ENCODE results near the gene MDM4.
"Not testable (repeated sequence)": the region's sequence is repeated elsewhere in the genome, so short reads cannot be mapped to it uniquely, and the experiment has no call there.

The MDM4 gene

DNA sequence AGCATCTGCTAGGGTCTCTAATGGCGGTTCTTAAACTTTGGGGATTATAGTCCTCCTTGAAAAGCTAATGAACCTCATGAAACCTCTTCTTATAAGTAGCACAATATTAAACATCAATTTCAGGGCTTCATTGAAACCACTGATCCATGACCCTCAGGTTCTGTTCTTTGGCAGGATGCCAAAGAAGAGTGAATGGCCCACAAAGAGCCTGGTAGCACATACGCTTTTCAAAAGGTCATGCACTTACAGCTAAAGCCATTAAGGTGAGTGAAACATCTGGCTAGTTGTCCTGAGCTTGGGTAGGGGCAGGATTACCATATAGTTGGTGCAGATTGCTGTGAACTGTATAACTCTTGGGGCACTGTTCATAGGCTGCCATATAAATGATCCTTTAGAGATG is 42.3 kb downstream of the MDM4 start:
- no peaks in the 10 kb centered on the region for H3K27me3 ChIP-seq (ENCODE audit: control insufficient read depth, insufficient read depth, low read length)
- H3K4me3 ChIP-seq (ENCODE audit: low read length) = no peak overlapping the region
- no peaks in the 10 kb centered on the region for H3K36me3 ChIP-seq (ENCODE audit: control insufficient read depth, insufficient read depth, low read length)
- H3K9ac ChIP-seq (ENCODE audit: low read length) = no peak overlapping the region
- no peaks in the 10 kb centered on the region for H3K9me3 ChIP-seq (ENCODE audit: control insufficient read depth, low read length)
- H3K4me1 ChIP-seq (ENCODE audit: control insufficient read depth, insufficient read depth, low read length) = no peaks in the 10 kb centered on the region

DNA sequence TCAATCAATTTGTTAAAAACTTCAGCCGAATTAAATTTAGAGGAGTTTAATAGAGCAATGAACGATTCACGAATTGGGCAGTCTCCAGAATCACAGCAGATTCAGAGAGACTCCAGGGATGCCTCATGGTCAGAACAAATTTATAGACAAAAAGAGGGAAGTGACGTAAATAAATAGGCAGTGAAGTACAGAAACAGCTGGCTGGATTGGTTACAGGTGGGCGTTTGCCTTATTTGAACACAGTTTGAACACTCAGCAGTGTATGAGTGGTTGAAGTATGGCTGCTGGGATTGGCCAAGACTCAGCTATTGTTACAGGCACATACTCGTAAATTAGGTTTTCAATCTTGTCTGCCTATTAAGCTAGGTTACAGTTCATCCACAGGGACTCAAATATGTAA is 43.8 kb downstream of the MDM4 start:
- not testable (repeated sequence) for H3K27me3 ChIP-seq (ENCODE audit: control insufficient read depth, insufficient read depth, low read length); H3K9me3 ChIP-seq (ENCODE audit: control insufficient read depth, low read length); H3K4me1 ChIP-seq (ENCODE audit: control insufficient read depth, insufficient read depth, low read length); H3K36me3 ChIP-seq (ENCODE audit: control insufficient read depth, insufficient read depth, low read length); H3K9ac ChIP-seq (ENCODE audit: low read length); H3K4me3 ChIP-seq (ENCODE audit: low read length)

DNA sequence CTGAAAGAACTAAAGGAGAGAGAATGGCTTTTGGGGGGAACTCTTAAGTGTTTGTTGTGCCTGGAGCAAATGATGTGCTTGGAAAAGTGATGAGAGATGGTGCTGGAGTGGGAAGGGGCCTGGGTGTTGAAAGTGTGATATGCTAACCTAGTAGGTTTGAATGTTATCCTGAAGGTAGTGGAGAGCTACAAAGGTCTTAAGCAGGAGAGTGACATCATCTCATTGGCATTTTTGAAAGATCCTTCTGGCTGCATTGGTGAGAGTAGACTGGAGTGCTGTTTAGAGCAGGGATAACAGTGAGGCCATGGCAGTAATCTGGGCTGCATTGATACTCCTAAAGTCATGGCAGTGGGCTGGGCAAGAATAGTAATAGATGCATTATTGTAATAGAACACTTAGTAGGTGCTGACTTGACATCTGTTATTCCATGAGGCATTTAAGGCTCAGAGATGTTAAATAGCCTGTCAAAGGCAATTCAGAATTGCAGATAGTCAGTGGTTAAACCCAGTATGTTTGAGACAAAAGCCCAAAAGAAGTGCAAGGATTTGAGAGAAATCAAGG is 44.5 kb downstream of the MDM4 start:
- H3K4me1 ChIP-seq (ENCODE audit: control insufficient read depth, insufficient read depth, low read length) = no peaks in the 10 kb centered on the region
- H3K36me3 ChIP-seq (ENCODE audit: control insufficient read depth, insufficient read depth, low read length) = no peaks in the 10 kb centered on the region

DNA sequence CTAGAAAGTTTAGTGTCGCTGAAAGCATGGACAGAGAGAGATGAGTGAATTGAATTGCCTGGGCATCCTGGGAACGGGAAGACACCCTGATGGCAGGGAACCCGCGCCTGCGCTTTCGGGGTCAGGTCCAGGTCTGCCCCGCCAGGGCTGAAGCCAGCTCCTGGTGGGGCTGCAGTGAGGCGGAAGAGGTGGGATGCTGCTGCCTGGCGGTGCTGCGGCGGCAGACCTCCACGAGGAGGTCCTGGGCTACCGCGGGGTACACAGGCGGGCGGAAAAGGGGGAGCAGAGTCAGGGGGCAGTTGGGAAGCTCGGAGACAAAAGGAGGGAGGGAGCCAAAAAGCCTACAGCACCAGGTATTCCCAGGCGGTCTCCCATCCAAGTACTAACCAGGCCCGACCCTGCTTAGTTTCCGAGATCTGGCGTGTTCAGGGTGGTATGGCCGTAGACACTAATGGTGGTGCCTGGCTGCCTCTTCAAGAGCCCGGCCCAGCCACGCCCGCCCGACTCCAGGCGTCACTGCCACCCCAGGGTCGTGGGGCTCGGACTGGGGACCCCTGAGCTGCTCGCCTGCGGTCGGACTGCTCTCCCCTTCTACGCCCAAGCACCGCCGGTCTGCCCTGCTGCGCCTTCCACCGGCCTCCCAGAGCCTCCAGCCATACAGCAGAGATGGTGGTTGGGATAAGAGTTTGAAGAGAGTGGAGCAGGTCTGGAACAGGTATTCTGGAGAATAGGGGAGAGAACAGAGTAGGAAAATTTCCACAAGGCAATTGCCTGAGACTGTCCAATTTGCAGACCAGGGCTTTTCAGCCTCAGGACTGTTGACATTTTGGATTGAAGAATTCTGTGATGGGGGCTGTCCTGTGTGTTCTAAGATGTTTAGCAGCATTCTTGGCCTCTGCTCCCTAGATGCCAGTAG is 46.1 kb downstream of the MDM4 start:
- no peaks in the 10 kb centered on the region for H3K36me3 ChIP-seq (ENCODE audit: control insufficient read depth, insufficient read depth, low read length)
- no peaks in the 10 kb centered on the region for H3K9me3 ChIP-seq (ENCODE audit: control insufficient read depth, low read length)

More for the DNA sequence above, 44.5 kb downstream of the MDM4 start:
- Histone ChIP-seq H3K9ac (ENCODE audit: low read length) (no peak overlapping the region), H3K9me3 (ENCODE audit: control insufficient read depth, low read length) (no peaks in the 10 kb centered on the region), H3K4me3 (ENCODE audit: low read length) (no peak overlapping the region), H3K27me3 (ENCODE audit: control insufficient read depth, insufficient read depth, low read length) (no peaks in the 10 kb centered on the region)

DNA sequence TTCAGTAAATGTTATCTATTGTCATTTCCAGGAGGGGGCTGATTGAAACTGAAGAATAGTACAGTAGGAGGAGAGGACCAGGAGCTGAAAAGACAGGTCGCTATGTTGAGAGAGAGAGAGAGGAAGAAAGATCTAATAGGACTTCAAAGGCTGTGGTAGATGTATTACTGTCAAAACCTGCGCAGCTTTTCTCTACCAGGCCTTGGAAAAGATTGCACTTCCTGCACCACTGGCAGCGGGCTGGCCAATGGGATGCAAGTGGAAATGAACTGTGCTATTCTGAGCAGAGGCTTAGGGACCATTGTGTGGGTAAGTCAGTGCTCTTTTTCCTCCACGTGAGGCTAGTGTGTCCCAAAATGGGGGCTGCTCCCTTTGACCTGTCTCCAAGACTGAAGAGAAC is 47.1 kb downstream of the MDM4 start:
- no peaks in the 10 kb centered on the region for H3K9me3 ChIP-seq (ENCODE audit: control insufficient read depth, low read length)
- no peaks in the 10 kb centered on the region for H3K36me3 ChIP-seq (ENCODE audit: control insufficient read depth, insufficient read depth, low read length)
- no peak overlapping the region for H3K9ac ChIP-seq (ENCODE audit: low read length)
- no peaks in the 10 kb centered on the region for H3K4me1 ChIP-seq (ENCODE audit: control insufficient read depth, insufficient read depth, low read length)
- H3K4me3 ChIP-seq (ENCODE audit: low read length) = no peak overlapping the region
- no peaks in the 10 kb centered on the region for H3K27me3 ChIP-seq (ENCODE audit: control insufficient read depth, insufficient read depth, low read length)

More for the DNA sequence above, 46.1 kb downstream of the MDM4 start:
- no peak overlapping the region for H3K4me3 ChIP-seq (ENCODE audit: low read length)
- no peak overlapping the region for H3K9ac ChIP-seq (ENCODE audit: low read length)
- H3K4me1 ChIP-seq (ENCODE audit: control insufficient read depth, insufficient read depth, low read length) = no peaks in the 10 kb centered on the region
- no peaks in the 10 kb centered on the region for H3K27me3 ChIP-seq (ENCODE audit: control insufficient read depth, insufficient read depth, low read length)

DNA sequence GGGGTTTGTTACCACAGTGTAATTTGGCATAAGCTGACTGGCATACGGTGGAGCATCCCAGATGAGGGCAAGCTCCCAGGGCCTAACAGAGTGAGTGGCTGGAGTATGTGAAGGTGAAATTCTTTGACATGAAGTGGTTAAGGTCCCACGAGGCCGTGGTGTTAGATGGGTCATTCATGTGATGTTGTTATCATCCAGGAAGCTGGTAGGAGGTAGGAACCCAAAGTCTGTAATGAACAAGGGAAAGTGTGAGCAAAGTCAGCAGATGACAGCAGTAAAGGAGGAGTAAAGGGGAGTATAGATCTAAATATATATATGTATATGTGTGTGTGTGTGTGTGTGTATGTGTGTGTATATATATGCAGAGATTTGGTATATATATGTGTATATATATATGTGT is 47.6 kb downstream of the MDM4 start:
- Histone ChIP-seq H3K9me3 (ENCODE audit: control insufficient read depth, low read length) (no peaks in the 10 kb centered on the region), H3K4me3 (ENCODE audit: low read length) (no peak overlapping the region), H3K9ac (ENCODE audit: low read length) (no peak overlapping the region), H3K36me3 (ENCODE audit: control insufficient read depth, insufficient read depth, low read length) (no peaks in the 10 kb centered on the region), H3K27me3 (ENCODE audit: control insufficient read depth, insufficient read depth, low read length) (no peaks in the 10 kb centered on the region), H3K4me1 (ENCODE audit: control insufficient read depth, insufficient read depth, low read length) (no peaks in the 10 kb centered on the region)

DNA sequence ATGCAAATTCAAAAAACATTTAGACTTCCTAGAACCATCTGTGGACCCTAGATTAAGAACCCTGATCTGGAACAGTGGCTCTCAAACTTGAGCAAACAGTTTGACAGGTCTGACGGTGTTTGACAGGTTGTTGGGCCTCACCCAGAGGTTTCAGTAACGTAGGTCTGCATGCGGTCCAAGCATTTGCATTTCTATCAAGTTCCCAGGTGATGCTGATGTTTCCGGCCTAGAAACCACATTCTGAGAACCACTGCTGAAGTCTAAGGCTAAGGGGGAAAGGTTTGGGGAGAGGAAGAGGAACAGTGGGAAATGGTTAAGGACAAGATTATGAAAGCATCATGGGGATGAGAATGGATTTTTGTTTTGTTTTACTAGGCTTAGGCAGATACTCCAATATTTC is 48.6 kb downstream of the MDM4 start:
- H3K9ac ChIP-seq (ENCODE audit: low read length) = no peak overlapping the region
- H3K9me3 ChIP-seq (ENCODE audit: control insufficient read depth, low read length) = no peaks in the 10 kb centered on the region
- no peaks in the 10 kb centered on the region for H3K27me3 ChIP-seq (ENCODE audit: control insufficient read depth, insufficient read depth, low read length)
- no peak overlapping the region for H3K4me3 ChIP-seq (ENCODE audit: low read length)
- no peaks in the 10 kb centered on the region for H3K4me1 ChIP-seq (ENCODE audit: control insufficient read depth, insufficient read depth, low read length)
- no peaks in the 10 kb centered on the region for H3K36me3 ChIP-seq (ENCODE audit: control insufficient read depth, insufficient read depth, low read length)

DNA sequence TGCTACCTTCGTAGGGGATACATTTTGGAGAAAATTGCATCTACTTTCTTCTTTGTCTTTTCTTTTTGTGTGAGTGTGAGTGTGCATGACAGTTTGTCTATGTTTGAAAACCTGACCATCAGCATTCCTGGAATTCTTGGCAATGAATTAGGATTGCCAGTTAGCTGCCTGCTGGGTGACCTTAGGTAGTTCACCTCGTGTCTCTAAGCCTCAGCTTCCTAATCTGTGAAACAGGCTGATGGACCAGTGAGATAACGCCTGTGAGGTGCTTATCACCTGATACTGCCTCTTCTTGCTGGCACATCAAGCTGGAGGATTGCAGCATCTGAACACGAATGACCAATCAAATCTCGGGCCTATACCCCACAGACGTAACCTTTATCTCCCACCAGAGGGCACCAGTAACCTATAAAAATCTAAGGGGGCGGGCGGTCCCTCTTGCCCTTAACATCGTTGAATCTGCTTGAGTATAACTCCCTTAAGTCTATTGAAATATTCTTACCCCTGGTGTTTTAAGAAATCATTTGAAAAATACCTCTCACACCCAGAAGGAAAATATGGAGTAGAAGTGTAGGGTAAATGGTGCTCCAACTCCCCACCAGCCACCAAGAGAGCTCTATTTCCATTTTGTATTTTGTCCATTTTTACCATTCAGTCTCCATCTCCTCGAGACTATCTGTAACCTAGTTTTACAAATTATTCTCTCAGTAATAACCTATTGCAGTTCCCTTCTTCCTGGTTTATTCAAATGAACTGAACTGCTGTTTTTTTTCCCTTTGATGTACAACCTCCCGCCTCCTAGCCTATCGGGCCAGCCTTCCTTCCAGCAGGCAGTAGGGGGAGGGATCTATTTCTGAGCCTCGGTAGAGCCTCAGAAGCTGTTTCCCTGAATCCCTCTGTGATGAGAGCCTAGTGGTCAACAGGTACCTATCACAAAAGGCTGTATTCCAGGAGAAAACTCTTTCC is 49.7 kb downstream of the MDM4 start:
- no peaks in the 10 kb centered on the region for H3K27me3 ChIP-seq (ENCODE audit: control insufficient read depth, insufficient read depth, low read length)
- no peaks in the 10 kb centered on the region for H3K9me3 ChIP-seq (ENCODE audit: control insufficient read depth, low read length)
- no peaks in the 10 kb centered on the region for H3K4me1 ChIP-seq (ENCODE audit: control insufficient read depth, insufficient read depth, low read length)
- no peaks in the 10 kb centered on the region for H3K36me3 ChIP-seq (ENCODE audit: control insufficient read depth, insufficient read depth, low read length)
- H3K4me3 ChIP-seq (ENCODE audit: low read length) = no peak overlapping the region
- no peak overlapping the region for H3K9ac ChIP-seq (ENCODE audit: low read length)

DNA sequence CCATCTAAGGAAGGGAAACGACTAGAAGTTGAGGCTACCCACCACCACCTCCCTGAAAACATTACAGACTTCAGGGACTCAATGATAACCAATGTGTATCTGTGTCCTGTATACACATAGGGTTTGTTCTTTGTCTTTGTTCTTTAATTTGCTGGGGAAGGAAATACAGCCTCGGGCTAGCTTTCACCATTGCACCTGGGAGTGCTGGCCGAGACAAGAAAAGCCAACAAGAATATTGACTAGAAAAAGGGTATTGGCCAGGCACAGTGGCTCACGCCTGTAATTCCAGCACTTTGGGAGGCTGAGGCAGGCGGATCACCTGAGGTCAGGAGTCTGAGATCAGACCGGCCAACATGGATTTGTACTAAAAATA is 50.4 kb downstream of the MDM4 start:
- Histone ChIP-seq H3K36me3 (ENCODE audit: control insufficient read depth, insufficient read depth, low read length) (no peaks in the 10 kb centered on the region), H3K27me3 (ENCODE audit: control insufficient read depth, insufficient read depth, low read length) (no peaks in the 10 kb centered on the region), H3K4me1 (ENCODE audit: control insufficient read depth, insufficient read depth, low read length) (no peaks in the 10 kb centered on the region), H3K4me3 (ENCODE audit: low read length) (no peak overlapping the region), H3K9ac (ENCODE audit: low read length) (no peak overlapping the region), H3K9me3 (ENCODE audit: control insufficient read depth, low read length) (no peaks in the 10 kb centered on the region)

DNA sequence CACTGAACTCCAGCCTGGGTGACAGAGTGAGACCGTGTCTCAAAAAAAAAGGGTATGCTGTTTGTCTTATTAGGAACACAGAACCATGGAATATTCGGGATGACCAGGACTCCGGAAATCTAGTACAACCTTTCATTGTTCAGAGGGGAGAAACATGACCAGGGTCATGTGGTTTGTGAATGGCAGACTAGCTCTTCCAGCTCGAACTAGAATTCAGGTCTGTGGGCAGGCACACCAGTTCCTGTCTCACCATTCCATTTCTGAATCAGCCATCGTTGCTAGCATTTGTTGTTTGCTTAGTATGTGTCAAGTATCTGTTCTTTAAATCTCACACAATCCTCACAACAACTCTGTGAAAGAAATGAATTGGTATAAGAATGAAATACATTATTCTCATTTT is 50.9 kb downstream of the MDM4 start:
- Histone ChIP-seq H3K9ac (ENCODE audit: low read length) (no peak overlapping the region), H3K27me3 (ENCODE audit: control insufficient read depth, insufficient read depth, low read length) (no peaks in the 10 kb centered on the region), H3K9me3 (ENCODE audit: control insufficient read depth, low read length) (no peaks in the 10 kb centered on the region), H3K4me1 (ENCODE audit: control insufficient read depth, insufficient read depth, low read length) (no peaks in the 10 kb centered on the region), H3K4me3 (ENCODE audit: low read length) (no peak overlapping the region), H3K36me3 (ENCODE audit: control insufficient read depth, insufficient read depth, low read length) (no peaks in the 10 kb centered on the region)

DNA sequence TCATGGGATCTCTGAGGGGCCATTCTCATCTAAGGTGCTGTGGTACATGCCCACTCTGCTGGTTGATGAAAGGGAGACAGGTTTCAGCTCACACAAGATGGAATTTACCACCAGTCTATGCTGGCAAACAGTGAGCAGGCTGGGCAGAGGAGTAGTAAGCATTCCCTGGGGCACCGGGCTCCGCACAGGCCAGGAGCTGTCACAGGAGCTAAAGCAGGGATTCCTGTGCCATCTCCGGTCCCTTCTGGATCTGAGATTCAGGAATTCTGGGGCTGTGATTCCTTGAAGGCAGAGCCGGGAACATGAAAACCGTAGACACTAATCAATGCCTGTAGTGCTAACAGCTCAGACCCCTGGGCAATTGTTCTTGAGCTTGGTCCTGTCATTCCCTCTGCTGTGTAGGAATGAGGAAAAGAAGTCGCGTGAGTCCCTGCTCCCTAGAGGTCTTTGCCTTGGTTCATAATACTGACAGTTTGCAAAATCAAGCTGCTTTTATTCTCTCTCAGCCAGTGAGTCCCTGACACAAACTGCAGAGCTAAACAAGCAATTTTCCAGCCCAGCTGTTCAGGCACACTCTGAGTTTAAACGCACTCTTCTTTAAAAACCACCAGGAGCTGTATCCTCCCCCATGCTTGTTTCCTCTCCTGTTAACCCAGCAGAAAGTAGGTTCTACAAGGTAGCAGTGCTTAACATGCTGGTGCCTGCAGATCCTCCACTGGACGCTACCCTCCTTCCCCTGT is 52.5 kb downstream of the MDM4 start:
- Histone ChIP-seq H3K9ac (ENCODE audit: low read length) (no peak overlapping the region), H3K9me3 (ENCODE audit: control insufficient read depth, low read length) (no peaks in the 10 kb centered on the region), H3K4me3 (ENCODE audit: low read length) (no peak overlapping the region), H3K36me3 (ENCODE audit: control insufficient read depth, insufficient read depth, low read length) (no peaks in the 10 kb centered on the region), H3K27me3 (ENCODE audit: control insufficient read depth, insufficient read depth, low read length) (no peaks in the 10 kb centered on the region), H3K4me1 (ENCODE audit: control insufficient read depth, insufficient read depth, low read length) (no peaks in the 10 kb centered on the region)

Data from mucosa of stomach (tissue), 1 donor.